Liver (tissue), 9 donors: ENCODE measurements around the gene SYT6. TPM values are rescaled to one million over a fixed set of nuclear protein-coding genes. Genes with fewer than 3 reads are reported as not detected.

Experiments
- DNase-seq: peaks from one replicate; pipeline ENCODE4 v3.0.0-alpha.2; 2017; ENCODE audit warnings: low spot score
- H3K27ac ChIP-seq, 2 donors: one replicate each; pipeline ENCODE4 v1.7.0; 2013; ENCODE audit warnings: inconsistent platforms in 2 of 2, low read length in 2 of 2, control low read depth in 1 of 2, low read depth in 1 of 2, mild to moderate bottlenecking in 1 of 2
- H3K27me3 ChIP-seq, 4 donors: one replicate each; pipeline versions ENCODE4 v1.6.1 to v1.7.0; 2013; ENCODE audit warnings: low read length in 3 of 4, inconsistent platforms in 1 of 4, mild to moderate bottlenecking in 1 of 4, moderate library complexity in 1 of 4; ENCODE audit not compliant: control insufficient read depth in 4 of 4, insufficient read depth in 4 of 4
- H3K36me3 ChIP-seq, 4 donors: one replicate each; pipeline versions ENCODE4 v1.6.1 to v1.7.0; 2013; ENCODE audit warnings: low read length in 3 of 4, mild to moderate bottlenecking in 3 of 4, low read depth in 1 of 4, moderate library complexity in 1 of 4; ENCODE audit not compliant: control insufficient read depth in 4 of 4, insufficient read depth in 3 of 4
- H3K4me1 ChIP-seq, 4 donors: one replicate each; pipeline versions ENCODE4 v1.6.1 to v1.7.0; 2013; ENCODE audit warnings: low read length in 3 of 4, mild to moderate bottlenecking in 3 of 4, moderate library complexity in 1 of 4; ENCODE audit not compliant: control insufficient read depth in 4 of 4, insufficient read depth in 4 of 4
- H3K4me3 ChIP-seq, 3 donors: one replicate each; pipeline versions ENCODE4 v1.6.1 to v1.7.0; 2013; ENCODE audit warnings: low read length in 3 of 3, control low read depth in 1 of 3, low read depth in 1 of 3, mild to moderate bottlenecking in 1 of 3
- H3K9ac ChIP-seq, 2 donors: one replicate each; pipeline ENCODE4 v1.7.0; 2013; ENCODE audit warnings: low read length in 2 of 2, mild to moderate bottlenecking in 2 of 2, moderate library complexity in 2 of 2, control low read depth in 1 of 2, low read depth in 1 of 2
- H3K9me3 ChIP-seq, 4 donors: one replicate each; pipeline versions ENCODE4 v1.6.1 to v1.7.0; 2013; ENCODE audit warnings: low read length in 3 of 4; ENCODE audit not compliant: control insufficient read depth in 4 of 4
- ATF3 ChIP-seq: IDR thresholded peaks from 2 replicates; pipeline ENCODE4 v1.6.1; 2016; ENCODE audit warnings: antibody characterized with exemption
- CTCF ChIP-seq: fragments of 150-350 bp; IDR thresholded peaks from 2 replicates; pipeline ENCODE4 v1.5.1; 2017; ENCODE audit warnings: improper control_type of control experiment, low read depth, low read length; ENCODE audit not compliant: missing input control
- EGR1 ChIP-seq, 2 donors: IDR thresholded peaks; 2 replicates each; pipeline ENCODE4 v1.6.1; 2016 to 2018; ENCODE audit warnings: antibody characterized with exemption in 2 of 2, low read depth in 2 of 2
- FOXA1 ChIP-seq: IDR thresholded peaks from 2 replicates; pipeline ENCODE4 v1.6.1; 2016; ENCODE audit warnings: antibody characterized with exemption
- FOXA2 ChIP-seq: IDR thresholded peaks from 2 replicates; pipeline ENCODE4 v1.6.1; 2016; ENCODE audit warnings: antibody characterized with exemption
- GABPA ChIP-seq, 2 donors: IDR thresholded peaks in 1 of 2; conservative IDR thresholded peaks in 1 of 2; 2 replicates each; pipeline ENCODE4 v1.6.1; 2016; ENCODE audit warnings: antibody characterized with exemption in 2 of 2, mild to moderate bottlenecking in 1 of 2, moderate library complexity in 1 of 2
- HNF4A ChIP-seq, 2 donors: conservative IDR thresholded peaks; 2 replicates each; pipeline ENCODE4 v1.6.1; 2016; ENCODE audit warnings: antibody characterized with exemption in 2 of 2, mild to moderate bottlenecking in 2 of 2
- HNF4G ChIP-seq: IDR thresholded peaks from 2 replicates; pipeline ENCODE4 v1.6.1; 2016; ENCODE audit warnings: antibody characterized with exemption
- JUND ChIP-seq, 2 donors: IDR thresholded peaks; 2 replicates each; pipeline ENCODE4 v1.6.1; 2016; ENCODE audit warnings: antibody characterized with exemption in 2 of 2
- MAX ChIP-seq: IDR thresholded peaks from 2 replicates; pipeline ENCODE4 v1.6.1; 2016; ENCODE audit warnings: antibody characterized with exemption
- NR2F2 ChIP-seq: IDR thresholded peaks from 2 replicates; pipeline ENCODE4 v1.6.1; 2016; ENCODE audit warnings: antibody characterized with exemption
- RAD21 ChIP-seq, 2 donors: IDR thresholded peaks; 2 replicates each; pipeline ENCODE4 v1.6.1; 2016; ENCODE audit warnings: antibody characterized with exemption in 2 of 2, mild to moderate bottlenecking in 2 of 2
- REST ChIP-seq: IDR thresholded peaks from 2 replicates; pipeline ENCODE4 v1.6.1; 2016; ENCODE audit warnings: antibody characterized with exemption, mild to moderate bottlenecking
- RXRA ChIP-seq, 2 donors: IDR thresholded peaks; 2 replicates each; pipeline ENCODE4 v1.6.1; 2017 to 2018; ENCODE audit warnings: antibody characterized with exemption in 2 of 2, mild to moderate bottlenecking in 1 of 2
- SP1 ChIP-seq: IDR thresholded peaks from 2 replicates; pipeline ENCODE4 v1.6.1; 2018; ENCODE audit warnings: antibody characterized with exemption, mild to moderate bottlenecking
- TAF1 ChIP-seq: conservative IDR thresholded peaks from 2 replicates; pipeline ENCODE4 v1.6.1; 2016; ENCODE audit warnings: antibody characterized with exemption, mild to moderate bottlenecking
- ZBTB33 ChIP-seq: IDR thresholded peaks from 2 replicates; pipeline ENCODE4 v1.6.1; 2016; ENCODE audit warnings: antibody characterized with exemption
- WGBS: extraction: QIAGEN DNeasy Blood & Tissue Kit; methylation state at CpG from one replicate; pipeline ENCODE4 v1.1.7; 2013; 5-methylcytosine and 5-hydroxymethylcytosine counted together
- polyA plus RNA-seq, 2 donors: library from polyadenylated mRNA; stranded (reverse) in 1 of 2; unstranded in 1 of 2; fragments of 200-250 nt in 1 of 2; fragments of >200 nt in 1 of 2; fragmentation: Nextera tagmentation in 1 of 2; extraction: Ambion mirVana in 1 of 2; gene quantifications; one replicate each; pipeline versions ENCODE4 v1.2.1 to v1.2.3, GENCODE V29; 2013 to 2015
- total RNA-seq, 2 donors: library from RNA; depleted of rRNA; stranded (reverse); fragments of >200 nt; gene quantifications; one replicate each; pipeline ENCODE4 v1.2.3, GENCODE V29; 2014
- donor health status: healthy.
- donor health status: healthy.
- donor health status: healthy.
- donor health status: healthy.
- donor health status: healthy.

Gene SYT6
- total and polyA plus RNA-seq, 4 donors: under 0.01 to 0.17 TPM; not detected in 2

- H3K27ac ChIP-seq: no peak overlapping the region
- H3K36me3 ChIP-seq: no peaks in the 10 kb centered on the region
- no peak overlapping the region for H3K4me3 ChIP-seq
- 50% methylated on average over 5 of the region's 5 CpGs for WGBS
- H3K9ac ChIP-seq: no peak overlapping the region
- DNase-seq: no peak
- TF ChIP-seq HNF4A (conservative IDR thresholded peaks at IDR 0.05): peak in 1 of 2 donors; percentile 24
- no peak for TF ChIP-seq FOXA1
- TF ChIP-seq HNF4G: no peak
- H3K9me3 ChIP-seq: no peaks in the 10 kb centered on the region
- H3K4me1 ChIP-seq: peaks cover 0 to 5% (median 0%) of the 10 kb centered on the region in 4 donors
- H3K27me3 ChIP-seq: no peaks in the 10 kb centered on the region
Observed at GRCh38 chr1:114180742-114181141, 27.1 kb upstream of the SYT6 start.

- no peaks in the 10 kb centered on the region for H3K9me3 ChIP-seq
- no peak for DNase-seq
- 85% methylated on average over 2 of the region's 2 CpGs for WGBS
- H3K4me3 ChIP-seq: no peak overlapping the region
- no peak overlapping the region for H3K27ac ChIP-seq
- H3K36me3 ChIP-seq: no peaks in the 10 kb centered on the region
- no peaks in the 10 kb centered on the region for H3K27me3 ChIP-seq
- peaks cover 0 to 5% (median 0%) of the 10 kb centered on the region in 4 donors for H3K4me1 ChIP-seq
- H3K9ac ChIP-seq: no peak overlapping the region
- TF ChIP-seq MAX: no peak
- no peak for TF ChIP-seq SP1
- no peak for TF ChIP-seq ATF3
- TF ChIP-seq GABPA (IDR thresholded peaks at IDR 0.05 in 1 of 2, conservative IDR thresholded peaks at IDR 0.05 in 1 of 2): no peak
- no peak for TF ChIP-seq TAF1
- TF ChIP-seq FOXA2: no peak
- no peak for TF ChIP-seq FOXA1
- TF ChIP-seq ZBTB33: no peak
- TF ChIP-seq JUND (IDR thresholded peaks at IDR 0.05): no peak
- no peak for TF ChIP-seq HNF4A (conservative IDR thresholded peaks at IDR 0.05)
Observed at GRCh38 chr1:114178936-114179335, 25.3 kb upstream of the SYT6 start.

- no peaks in the 10 kb centered on the region for H3K27me3 ChIP-seq
- no peak for DNase-seq
- H3K4me3 ChIP-seq: no peak overlapping the region
- H3K36me3 ChIP-seq: no peaks in the 10 kb centered on the region
- no peak overlapping the region for H3K27ac ChIP-seq
- H3K9ac ChIP-seq: no peak overlapping the region
- peaks cover 0 to 3% (median under 1%) of the 10 kb centered on the region in 4 donors for H3K9me3 ChIP-seq
- H3K4me1 ChIP-seq: peaks cover 0 to 5% (median 0%) of the 10 kb centered on the region in 4 donors
- TF ChIP-seq FOXA1: no peak
- no peak for TF ChIP-seq CTCF
- no peak for TF ChIP-seq EGR1 (IDR thresholded peaks at IDR 0.05; ENCODE audit: low read depth in 2 of 2)
- no peak for TF ChIP-seq RAD21 (IDR thresholded peaks at IDR 0.05)
- TF ChIP-seq RXRA (IDR thresholded peaks at IDR 0.05): no peak
- no peak for TF ChIP-seq FOXA2
- no peak for TF ChIP-seq HNF4G
- no peak for TF ChIP-seq HNF4A (conservative IDR thresholded peaks at IDR 0.05)
- no peak for TF ChIP-seq ATF3
- TF ChIP-seq REST: no peak
- TF ChIP-seq NR2F2: no peak
- no peak for TF ChIP-seq ZBTB33
- TF ChIP-seq TAF1: no peak
- no peak for TF ChIP-seq GABPA (IDR thresholded peaks at IDR 0.05 in 1 of 2, conservative IDR thresholded peaks at IDR 0.05 in 1 of 2)
- no peak for TF ChIP-seq SP1
- no peak for TF ChIP-seq JUND (IDR thresholded peaks at IDR 0.05)
Observed at GRCh38 chr1:114177282-114177681, 23.6 kb upstream of the SYT6 start.
